GM18907 (cell line): Measurements from ENCODE around the gene NIT2.
A peak's percentile ranks its signal among the peaks of the same experiment; 100 is the strongest.
"Not testable (repeated sequence)": the region's sequence is repeated elsewhere in the genome, so short reads cannot be mapped to it uniquely, and the experiment has no call there.

Experiments used
- ATAC-seq: cut with Tn5 transposase; IDR thresholded peaks from one replicate; pipeline ENCODE4 v1.9.1; 2021; ENCODE audit warnings: mild to moderate bottlenecking, moderate library complexity; ENCODE audit not compliant: unreplicated experiment

The NIT2 gene

GRCh38 chr3:100334488-100335351, at the start of gene NIT2:
NIT2 (plus strand) TSS chr3:100334757; CDS start chr3:100334792, 35 bp downstream.
- peak; percentile 93 for ATAC-seq

- no peak for ATAC-seq
These were observed 46.2 kb upstream of the NIT2 start for GRCh38 chr3:100288288-100288894.

GRCh38 chr3:100289339-100289738, 45.2 kb upstream of the NIT2 start:
- ATAC-seq: no peak

GRCh38 chr3:100295089-100295488, 39.5 kb upstream of the NIT2 start:
- ATAC-seq: no peak

- ATAC-seq: no peak
These were observed 36.8 kb upstream of the NIT2 start for GRCh38 chr3:100297784-100298183.

GRCh38 chr3:100299016-100299415, 35.5 kb upstream of the NIT2 start:
- no peak for ATAC-seq

- no peak for ATAC-seq
These were observed 27.9 kb upstream of the NIT2 start for GRCh38 chr3:100306695-100307094.

GRCh38 chr3:100310355-100310965, 24.1 kb upstream of the NIT2 start:
- ATAC-seq: no peak

GRCh38 chr3:100311011-100311410, 23.5 kb upstream of the NIT2 start:
- ATAC-seq: no peak

- peak; percentile 74 for ATAC-seq
These were observed 17.9 kb upstream of the NIT2 start for GRCh38 chr3:100316641-100317069.

GRCh38 chr3:100317912-100318311, 16.6 kb upstream of the NIT2 start:
- peak; percentile 71 for ATAC-seq

GRCh38 chr3:100319951-100320350, 14.6 kb upstream of the NIT2 start:
- ATAC-seq: no peak

GRCh38 chr3:100324044-100324443, 10.5 kb upstream of the NIT2 start:
- no peak for ATAC-seq

GRCh38 chr3:100325827-100326226, 8.7 kb upstream of the NIT2 start:
- no peak for ATAC-seq

GRCh38 chr3:100327377-100327776, 7.2 kb upstream of the NIT2 start:
- not testable (repeated sequence) for ATAC-seq

GRCh38 chr3:100329800-100330489, 4.6 kb upstream of the NIT2 start:
- ATAC-seq: no peak

- no peak for ATAC-seq
These were observed 3.9 kb upstream of the NIT2 start for GRCh38 chr3:100330651-100331050.

- ATAC-seq: no peak
These were observed 2.9 kb upstream of the NIT2 start for GRCh38 chr3:100331660-100332059.

GRCh38 chr3:100333051-100333450, 1.5 kb upstream of the NIT2 start:
- ATAC-seq: no peak

GRCh38 chr3:100333970-100334487, 528 bp upstream of the NIT2 start:
- peak; percentile 35 for ATAC-seq

GRCh38 chr3:100335434-100335833, 877 bp downstream of the NIT2 start:
- peak; percentile 67 for ATAC-seq
